DND-41 (cell line): ENCODE data around the gene IMPDH1.

Experiments used
- EZH2 ChIP-seq: IDR thresholded peaks from 3 replicates; pipeline ENCODE4 v1.6.1; 2012; ENCODE audit warnings: borderline replicate concordance, low read depth, mild to moderate bottlenecking, moderate library complexity, low read length, inconsistent platforms; ENCODE audit not compliant: severe bottlenecking
- TF ChIP-seq, protein P1 (sequence below): IDR thresholded peaks from 2 replicates; pipeline ENCODE4 v1.5.1; 2012; ENCODE audit warnings: borderline replicate concordance, low read length, moderate library complexity, mild to moderate bottlenecking; ENCODE audit not compliant: poor library complexity, severe bottlenecking; ENCODE audit errors: extremely low read depth

DNA sequence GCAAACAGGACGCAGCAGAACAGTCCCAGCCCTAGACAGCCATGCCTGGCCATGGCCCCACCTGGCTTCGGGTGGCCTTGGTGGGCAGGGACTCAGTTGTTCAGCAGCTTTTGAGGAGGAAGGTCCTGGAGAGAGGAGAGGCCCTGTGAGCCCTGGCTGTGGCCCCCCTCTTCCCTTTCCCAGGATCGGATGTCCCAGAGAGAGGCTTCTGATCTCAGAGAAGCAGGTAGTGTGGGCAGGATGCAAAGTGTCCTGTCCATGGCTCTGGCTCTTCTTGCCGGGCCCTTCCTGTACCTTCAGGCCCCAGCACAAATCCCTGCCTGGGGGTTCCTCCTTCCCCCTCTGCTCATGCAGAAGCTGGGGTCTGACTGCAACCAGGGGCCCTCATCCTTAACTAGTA lies 49.8 kb downstream of the IMPDH1 start:
- TF ChIP-seq, protein P1, sequence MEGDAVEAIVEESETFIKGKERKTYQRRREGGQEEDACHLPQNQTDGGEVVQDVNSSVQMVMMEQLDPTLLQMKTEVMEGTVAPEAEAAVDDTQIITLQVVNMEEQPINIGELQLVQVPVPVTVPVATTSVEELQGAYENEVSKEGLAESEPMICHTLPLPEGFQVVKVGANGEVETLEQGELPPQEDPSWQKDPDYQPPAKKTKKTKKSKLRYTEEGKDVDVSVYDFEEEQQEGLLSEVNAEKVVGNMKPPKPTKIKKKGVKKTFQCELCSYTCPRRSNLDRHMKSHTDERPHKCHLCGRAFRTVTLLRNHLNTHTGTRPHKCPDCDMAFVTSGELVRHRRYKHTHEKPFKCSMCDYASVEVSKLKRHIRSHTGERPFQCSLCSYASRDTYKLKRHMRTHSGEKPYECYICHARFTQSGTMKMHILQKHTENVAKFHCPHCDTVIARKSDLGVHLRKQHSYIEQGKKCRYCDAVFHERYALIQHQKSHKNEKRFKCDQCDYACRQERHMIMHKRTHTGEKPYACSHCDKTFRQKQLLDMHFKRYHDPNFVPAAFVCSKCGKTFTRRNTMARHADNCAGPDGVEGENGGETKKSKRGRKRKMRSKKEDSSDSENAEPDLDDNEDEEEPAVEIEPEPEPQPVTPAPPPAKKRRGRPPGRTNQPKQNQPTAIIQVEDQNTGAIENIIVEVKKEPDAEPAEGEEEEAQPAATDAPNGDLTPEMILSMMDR: no peak
- TF ChIP-seq EZH2: no peak
